GM19193 (cell line): Measurements from ENCODE around the gene GRK6.

ENCODE experiments used
- POLR2A ChIP-seq: IDR thresholded peaks from 4 replicates; pipeline ENCODE4 v1.6.1; 2011; ENCODE audit not compliant: insufficient read depth, insufficient read length; ENCODE audit errors: extremely low read depth

GRK6 gene

GRCh38 chr5:177426566-177427210 is at the start of gene GRK6:
TSS of gene GRK6 (plus strand) at chr5:177426676. CDS start at chr5:177426846, 170 bp downstream.
- TF ChIP-seq POLR2A, result peak; percentile 74

DNA sequence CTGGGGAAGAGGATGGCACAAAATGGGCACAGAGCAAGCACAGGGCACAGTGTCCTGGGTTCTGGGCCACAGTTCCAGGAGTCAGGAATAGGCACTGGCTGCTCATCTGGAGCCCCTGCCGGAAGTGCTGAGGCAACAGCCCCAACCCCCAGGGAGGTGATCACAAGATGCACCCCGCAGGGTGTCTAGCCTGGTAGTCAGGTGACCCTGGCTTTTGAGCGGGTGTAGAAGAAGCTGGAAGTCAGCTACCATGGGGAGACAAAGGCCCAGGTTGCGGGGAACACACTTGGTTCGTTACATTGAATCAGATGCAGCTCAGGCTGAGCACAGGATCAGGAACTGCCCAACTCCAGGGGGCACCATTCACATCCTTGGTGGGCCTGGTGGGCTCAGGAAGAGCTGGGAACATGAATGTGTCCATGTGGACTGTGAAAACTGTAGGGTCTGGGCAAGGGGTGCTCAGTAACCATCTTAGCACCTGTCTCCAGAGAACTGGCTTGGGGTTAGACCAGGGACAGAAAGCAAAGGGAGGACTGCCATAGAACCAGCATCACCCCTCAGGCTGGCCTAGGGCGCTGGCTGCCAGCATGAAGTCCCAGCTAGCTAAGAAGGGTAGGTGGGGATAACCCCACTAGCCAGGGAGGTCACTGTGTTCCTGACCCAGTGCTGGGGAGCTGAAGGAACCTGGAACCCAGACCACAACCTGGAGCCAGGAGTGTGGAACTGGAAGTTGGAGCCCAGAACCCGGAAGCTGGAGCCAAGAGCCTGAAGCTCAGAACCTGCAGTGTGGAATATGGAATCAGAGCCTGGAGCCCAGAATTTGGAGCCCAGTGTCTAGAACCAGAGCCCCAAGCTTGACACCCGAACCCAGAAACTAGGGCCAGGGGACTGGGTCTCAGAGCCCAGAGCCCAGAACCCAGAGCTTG is 48.4 kb upstream of the GRK6 start:
- TF ChIP-seq POLR2A, result no peak

GRCh38 chr5:177378884-177379883 is 47.3 kb upstream of the GRK6 start:
- TF ChIP-seq POLR2A, result peak; percentile 43

DNA sequence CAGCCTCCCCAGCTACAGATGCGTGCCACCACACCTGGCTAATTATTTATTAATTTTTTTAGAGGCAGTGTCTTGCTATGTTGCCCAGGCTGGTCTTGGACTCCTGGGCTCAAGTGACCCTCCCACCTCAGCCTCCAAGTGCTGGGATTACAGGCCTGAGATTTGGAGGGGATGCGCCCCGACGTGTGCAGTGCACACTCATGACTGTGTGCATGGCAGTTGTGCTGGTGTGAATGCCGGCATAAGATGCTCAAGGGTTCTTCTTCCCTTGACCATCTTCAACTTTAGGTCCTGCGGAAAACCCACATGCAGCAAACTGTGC is 45.7 kb upstream of the GRK6 start:
- no peak for TF ChIP-seq POLR2A

- no peak for TF ChIP-seq POLR2A
Measured at GRCh38 chr5:177382423-177383029, 44.0 kb upstream of the GRK6 start.

GRCh38 chr5:177383181-177383580 is 43.3 kb upstream of the GRK6 start:
- TF ChIP-seq POLR2A, result no peak

DNA sequence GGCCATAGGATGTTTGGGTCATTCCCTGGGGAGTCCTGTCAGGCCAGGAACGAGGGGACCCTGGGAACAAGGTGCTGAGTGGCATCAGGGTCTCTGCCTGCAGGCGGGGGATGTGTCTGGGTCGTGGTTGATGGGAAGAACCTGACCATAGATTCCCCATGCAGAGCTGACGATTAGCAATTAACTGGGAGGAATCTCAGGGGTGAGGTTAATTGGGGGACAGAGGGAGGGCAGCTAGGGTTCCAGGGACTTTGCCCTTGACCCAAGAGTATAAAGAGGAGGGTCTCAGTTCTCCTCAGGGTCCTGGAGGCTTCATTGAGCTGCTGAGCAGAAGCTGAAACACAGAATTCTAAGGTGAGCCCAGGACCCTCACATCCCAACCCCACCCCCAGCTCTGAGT is 42.3 kb upstream of the GRK6 start, which contains the start of gene SLC34A1:
SLC34A1 (plus strand) TSS at position 301 of the 400 bp plus-strand sequence. CDS start 1,308 bp downstream, outside the sequence.
- no peak for TF ChIP-seq POLR2A

DNA sequence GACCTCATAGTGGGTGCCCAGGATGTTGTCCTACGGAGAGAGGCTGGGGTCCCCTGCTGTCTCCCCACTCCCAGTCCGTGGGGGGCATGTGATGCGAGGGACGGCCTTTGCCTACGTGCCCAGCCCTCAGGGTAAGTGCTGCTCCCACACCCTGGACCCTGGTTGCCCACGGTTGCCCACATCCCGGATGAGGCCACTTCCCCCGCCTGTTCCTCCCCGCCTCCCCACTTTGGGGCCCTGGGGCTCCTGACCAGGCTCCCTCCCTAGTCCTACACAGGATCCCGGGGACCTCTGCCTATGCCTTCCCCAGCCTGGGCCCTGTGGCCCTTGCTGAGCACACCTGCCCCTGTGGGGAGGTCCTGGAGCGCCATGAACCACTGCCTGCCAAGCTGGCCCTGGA is 40.8 kb upstream of the GRK6 start:
- TF ChIP-seq POLR2A, result no peak

GRCh38 chr5:177386542-177386941 is 39.9 kb upstream of the GRK6 start:
- no peak for TF ChIP-seq POLR2A

DNA sequence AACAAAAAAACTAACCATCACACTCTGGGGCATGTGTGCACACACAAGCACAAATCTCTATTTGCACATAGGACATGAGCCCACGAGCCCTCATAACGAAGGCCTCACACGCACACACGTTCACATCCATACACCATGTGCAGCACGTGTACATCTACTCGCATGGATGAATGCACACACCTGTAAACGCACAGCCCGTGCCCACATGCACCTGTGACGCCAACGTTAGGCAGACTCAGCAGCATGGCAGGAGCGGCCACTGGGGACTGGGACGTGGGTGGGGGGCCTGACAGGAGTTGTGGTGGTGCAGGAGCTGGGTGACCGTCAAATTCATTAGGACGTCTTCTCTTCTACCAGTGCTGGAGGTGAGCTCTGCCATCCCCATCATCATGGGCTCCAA is 39.1 kb upstream of the GRK6 start:
- no peak for TF ChIP-seq POLR2A

- TF ChIP-seq POLR2A, result no peak
Measured at GRCh38 chr5:177388521-177389052, 37.9 kb upstream of the GRK6 start.

- TF ChIP-seq POLR2A, result no peak
Measured at GRCh38 chr5:177389241-177390169, 37.0 kb upstream of the GRK6 start.
